RWPE2 (cell line): ENCODE data around the gene STYK1.
"Not testable (repeated sequence)": the region's sequence is repeated elsewhere in the genome, so short reads cannot be mapped to it uniquely, and the experiment has no call there.

ENCODE experiments used
- ATAC-seq: fragments of 200-7000 bp; cut with Tn5 transposase; 3 replicates; pipeline ENCODE4 v1.9.1; 2021; ENCODE audit warnings: low read depth
- DNase-seq: peaks from one replicate; pipeline ENCODE4 v3.0.0-alpha.2; 2020; ENCODE audit warnings: low spot score
- H3K27ac ChIP-seq: fragments of 450-650 bp; 2 replicates; pipeline ENCODE4 v1.5.1; 2017; ENCODE audit warnings: mild to moderate bottlenecking; ENCODE audit not compliant: poor library complexity, severe bottlenecking
- H3K27me3 ChIP-seq: fragments of 250-450 bp; sonication (Bioruptor Pico); 2 replicates; pipeline ENCODE4 v1.5.1; 2021; ENCODE audit warnings: mild to moderate bottlenecking, moderate library complexity; ENCODE audit not compliant: insufficient read depth, poor library complexity, severe bottlenecking
- H3K36me3 ChIP-seq: fragments of 250-450 bp; sonication (Bioruptor Pico); 2 replicates; pipeline ENCODE4 v1.5.1; 2020; ENCODE audit warnings: low read depth, mild to moderate bottlenecking, moderate library complexity
- H3K4me1 ChIP-seq: fragments of 250-450 bp; sonication (Bioruptor Pico); 2 replicates; pipeline ENCODE4 v1.5.1; 2021; ENCODE audit warnings: mild to moderate bottlenecking, moderate library complexity; ENCODE audit not compliant: insufficient read depth, poor library complexity, severe bottlenecking
- H3K4me3 ChIP-seq: fragments of 250-450 bp; sonication (Bioruptor Pico); 2 replicates; pipeline ENCODE4 v1.5.1; 2021; ENCODE audit warnings: mild to moderate bottlenecking, moderate library complexity; ENCODE audit not compliant: severe bottlenecking
- H3K9me3 ChIP-seq: fragments of 250-450 bp; sonication (Bioruptor Pico); 2 replicates; pipeline ENCODE4 v1.5.1; 2021; ENCODE audit warnings: mild to moderate bottlenecking, moderate library complexity; ENCODE audit not compliant: severe bottlenecking
- TF ChIP-seq, protein P1 (sequence below): fragments of 450-650 bp; IDR thresholded peaks from one replicate; pipeline ENCODE4 v1.5.1; 2017; ENCODE audit warnings: mild to moderate bottlenecking, moderate library complexity; ENCODE audit not compliant: poor library complexity, severe bottlenecking

Gene STYK1

GRCh38 chr12:10661338-10661737 lies 12.5 kb downstream of the STYK1 start:
- Histone ChIP-seq H3K27ac (no peak overlapping the region), H3K4me1 (no peaks in the 10 kb centered on the region), H3K4me3 (no peak overlapping the region), H3K36me3 (no peaks in the 10 kb centered on the region), H3K9me3 (no peaks in the 10 kb centered on the region), H3K27me3 (no peaks in the 10 kb centered on the region)
- ATAC-seq (no peak), DNase-seq (no peak)
- TF ChIP-seq, protein P1, sequence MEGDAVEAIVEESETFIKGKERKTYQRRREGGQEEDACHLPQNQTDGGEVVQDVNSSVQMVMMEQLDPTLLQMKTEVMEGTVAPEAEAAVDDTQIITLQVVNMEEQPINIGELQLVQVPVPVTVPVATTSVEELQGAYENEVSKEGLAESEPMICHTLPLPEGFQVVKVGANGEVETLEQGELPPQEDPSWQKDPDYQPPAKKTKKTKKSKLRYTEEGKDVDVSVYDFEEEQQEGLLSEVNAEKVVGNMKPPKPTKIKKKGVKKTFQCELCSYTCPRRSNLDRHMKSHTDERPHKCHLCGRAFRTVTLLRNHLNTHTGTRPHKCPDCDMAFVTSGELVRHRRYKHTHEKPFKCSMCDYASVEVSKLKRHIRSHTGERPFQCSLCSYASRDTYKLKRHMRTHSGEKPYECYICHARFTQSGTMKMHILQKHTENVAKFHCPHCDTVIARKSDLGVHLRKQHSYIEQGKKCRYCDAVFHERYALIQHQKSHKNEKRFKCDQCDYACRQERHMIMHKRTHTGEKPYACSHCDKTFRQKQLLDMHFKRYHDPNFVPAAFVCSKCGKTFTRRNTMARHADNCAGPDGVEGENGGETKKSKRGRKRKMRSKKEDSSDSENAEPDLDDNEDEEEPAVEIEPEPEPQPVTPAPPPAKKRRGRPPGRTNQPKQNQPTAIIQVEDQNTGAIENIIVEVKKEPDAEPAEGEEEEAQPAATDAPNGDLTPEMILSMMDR: no peak

- DNase-seq (no peak), ATAC-seq (no peak)
- no peaks in the 10 kb centered on the region for H3K27me3 ChIP-seq
- no peak overlapping the region for H3K4me3 ChIP-seq
- TF ChIP-seq, protein P1: no peak
- no peaks in the 10 kb centered on the region for H3K4me1 ChIP-seq
- H3K27ac ChIP-seq: no peak overlapping the region
- no peaks in the 10 kb centered on the region for H3K9me3 ChIP-seq
- no peaks in the 10 kb centered on the region for H3K36me3 ChIP-seq
Observed at GRCh38 chr12:10654003-10654402, 19.8 kb downstream of the STYK1 start.

GRCh38 chr12:10652192-10652591 lies 21.7 kb downstream of the STYK1 start:
- H3K4me1 ChIP-seq: no peaks in the 10 kb centered on the region
- H3K27ac ChIP-seq: no peak overlapping the region
- H3K36me3 ChIP-seq: no peaks in the 10 kb centered on the region
- H3K27me3 ChIP-seq: no peaks in the 10 kb centered on the region
- DNase-seq (no peak), ATAC-seq (no peak)
- H3K4me3 ChIP-seq: no peak overlapping the region
- H3K9me3 ChIP-seq: no peaks in the 10 kb centered on the region
- TF ChIP-seq, protein P1: no peak

DNA sequence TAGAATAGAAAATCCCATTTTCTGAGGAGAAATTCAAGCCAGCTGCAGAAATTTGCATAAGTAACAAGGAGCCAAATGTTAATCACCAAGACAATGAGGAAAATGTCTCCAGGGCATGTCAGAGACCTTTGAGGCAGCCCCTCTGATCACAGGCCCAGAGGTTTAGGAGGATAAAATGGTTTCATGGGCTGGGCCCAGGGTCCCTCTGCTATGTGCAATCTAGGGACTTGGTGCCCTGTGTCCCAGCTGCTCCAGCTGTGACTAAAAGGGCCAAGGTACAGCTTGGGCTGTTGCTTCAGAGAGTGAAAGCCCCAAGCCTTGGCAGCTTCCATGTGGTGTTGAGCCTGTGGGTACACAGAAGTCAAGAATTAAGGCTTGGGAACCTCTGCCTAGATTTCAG lies 27.3 kb downstream of the STYK1 start:
- not testable (repeated sequence) for H3K36me3 ChIP-seq, ATAC-seq, H3K27ac ChIP-seq, H3K4me3 ChIP-seq, H3K4me1 ChIP-seq, DNase-seq, H3K9me3 ChIP-seq, H3K27me3 ChIP-seq

DNA sequence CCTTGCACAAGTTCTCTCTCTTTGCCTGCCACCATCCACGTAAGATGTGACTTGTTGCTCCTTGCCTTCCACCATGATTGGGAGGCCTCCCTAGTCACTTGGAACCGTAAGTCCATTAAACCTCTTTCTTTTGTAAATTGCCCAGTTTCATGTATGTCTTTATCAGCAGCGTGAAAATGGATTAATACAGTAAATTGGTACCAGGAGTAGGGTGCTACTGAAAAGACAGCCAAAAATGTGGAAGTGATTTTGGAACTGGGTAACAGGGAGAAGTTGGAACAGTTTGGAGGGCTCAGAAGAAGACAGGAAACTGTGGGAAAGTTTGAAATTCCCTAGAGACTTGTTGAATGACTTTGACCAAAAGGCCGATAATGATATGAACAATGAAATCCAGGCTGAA lies 27.9 kb downstream of the STYK1 start:
- H3K4me1 ChIP-seq: peaks cover 3% of the 10 kb centered on the region
- H3K9me3 ChIP-seq: no peaks in the 10 kb centered on the region
- DNase-seq: no peak
- H3K36me3 ChIP-seq: no peaks in the 10 kb centered on the region
- no peak overlapping the region for H3K27ac ChIP-seq
- H3K27me3 ChIP-seq: no peaks in the 10 kb centered on the region
- no peak for ATAC-seq
- no peak overlapping the region for H3K4me3 ChIP-seq
- TF ChIP-seq, protein P1: no peak
